IPS DF 19.7 (cell line): Measurements from ENCODE around the gene IGF1R.
A peak's percentile ranks its signal among the peaks of the same experiment; 100 is the strongest.

Experiments used
- DNase-seq: peaks from one replicate; pipeline ENCODE4 v3.0.0-alpha.2; 2013; ENCODE audit warnings: low read depth, low spot score

The IGF1R gene

GRCh38 chr15:98725874-98726273, 77.5 kb downstream of the IGF1R start:
- DNase-seq, result no peak

DNA sequence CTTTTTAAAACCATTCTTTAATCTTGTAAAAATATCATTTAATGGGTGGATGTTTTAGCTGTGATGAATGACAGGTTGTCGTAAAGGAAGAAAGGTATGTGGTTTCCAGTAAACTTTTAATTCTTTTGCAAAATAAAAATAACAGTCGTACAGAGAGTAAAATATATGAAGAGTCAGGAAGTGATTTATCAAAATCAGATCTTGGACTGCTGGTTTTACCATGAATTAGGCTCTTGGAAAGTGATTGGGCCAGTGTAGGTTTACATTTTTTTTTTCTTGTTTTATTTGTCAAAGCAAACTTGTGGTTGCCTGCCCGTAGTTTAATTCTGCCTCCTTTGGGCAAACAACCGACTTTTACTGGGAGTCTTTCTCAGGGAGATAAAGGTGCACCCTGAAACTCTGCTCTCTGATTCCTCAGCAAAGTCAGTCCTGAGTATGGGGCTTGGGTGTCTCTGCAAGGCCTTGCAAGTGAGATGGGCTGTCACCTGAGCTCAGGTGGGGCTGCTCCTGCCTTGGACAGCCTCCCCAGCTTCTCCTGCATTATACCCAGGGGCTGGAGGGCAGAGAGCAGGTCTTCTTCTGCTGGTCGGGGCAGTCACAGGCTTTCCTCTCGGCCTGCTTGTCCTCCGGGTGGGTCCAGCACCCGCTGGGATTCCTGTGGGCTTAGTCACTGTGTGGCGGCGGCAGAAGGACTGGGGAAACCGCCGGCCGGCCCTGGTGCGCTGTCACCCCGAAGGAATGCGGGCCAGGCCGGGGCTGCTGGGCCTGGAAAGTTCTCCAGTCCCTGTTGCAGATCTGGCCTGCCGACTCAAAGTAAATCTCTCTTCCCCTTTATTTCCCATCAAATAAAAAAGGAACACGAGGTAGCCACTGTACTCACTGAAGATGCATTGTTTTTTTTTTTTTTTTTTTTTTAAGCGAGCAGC, 79.0 kb downstream of the IGF1R start:
- peak; percentile 38 for DNase-seq

DNA sequence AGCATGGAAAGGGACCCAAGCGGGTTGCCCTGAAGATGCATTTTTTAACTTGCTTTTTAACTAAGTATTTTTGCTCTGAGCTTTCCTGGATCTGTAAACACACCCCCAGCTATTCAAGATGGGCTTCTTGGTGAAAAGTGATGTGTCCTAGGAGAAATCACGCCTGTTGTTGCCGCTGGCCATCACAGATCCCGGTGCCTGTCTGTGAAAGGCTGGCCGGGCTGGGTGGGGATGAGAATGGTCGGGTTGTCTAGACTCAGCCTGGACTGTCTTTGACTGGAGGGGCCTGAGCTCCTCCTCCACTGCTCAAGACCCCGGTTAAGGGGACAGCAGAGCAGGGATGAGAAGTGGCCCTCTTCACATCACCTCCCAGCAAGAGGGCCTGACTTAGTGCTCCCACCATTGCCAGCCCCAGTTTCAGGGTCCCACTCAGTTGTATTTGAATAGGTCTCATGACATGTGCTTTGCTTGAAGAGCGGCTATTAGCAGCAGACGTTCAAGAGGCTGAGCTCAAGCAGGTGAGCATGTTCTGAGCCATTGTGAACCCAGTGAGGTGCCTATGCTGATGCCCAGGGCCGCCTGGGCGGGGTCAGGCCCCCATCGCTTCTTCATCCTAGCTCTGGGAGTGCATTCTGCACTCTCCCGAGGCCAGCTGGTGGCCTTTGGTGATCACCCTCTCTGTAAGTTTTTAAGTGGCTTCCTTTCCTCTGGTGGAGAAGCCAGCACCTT, 79.9 kb downstream of the IGF1R start:
- no peak for DNase-seq

DNA sequence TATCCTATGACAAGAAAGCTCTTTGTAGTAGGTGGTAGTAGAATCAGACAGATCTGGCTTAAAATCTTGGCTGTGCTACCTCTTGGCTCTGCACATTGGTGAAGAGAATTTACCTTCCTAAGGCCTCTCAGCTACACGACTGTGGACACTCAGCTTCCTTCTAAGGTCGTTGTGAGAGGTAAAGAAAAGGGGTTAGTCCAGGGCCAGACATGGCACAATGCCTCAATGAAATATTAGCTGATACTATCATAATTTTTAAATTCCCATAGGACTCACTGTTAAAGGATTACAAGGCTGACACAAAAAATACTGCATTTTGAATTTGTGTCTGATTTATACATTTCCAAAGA, 80.4 kb downstream of the IGF1R start:
- DNase-seq, result no peak

GRCh38 chr15:98729446-98730042, 81.2 kb downstream of the IGF1R start:
- DNase-seq, result no peak

DNA sequence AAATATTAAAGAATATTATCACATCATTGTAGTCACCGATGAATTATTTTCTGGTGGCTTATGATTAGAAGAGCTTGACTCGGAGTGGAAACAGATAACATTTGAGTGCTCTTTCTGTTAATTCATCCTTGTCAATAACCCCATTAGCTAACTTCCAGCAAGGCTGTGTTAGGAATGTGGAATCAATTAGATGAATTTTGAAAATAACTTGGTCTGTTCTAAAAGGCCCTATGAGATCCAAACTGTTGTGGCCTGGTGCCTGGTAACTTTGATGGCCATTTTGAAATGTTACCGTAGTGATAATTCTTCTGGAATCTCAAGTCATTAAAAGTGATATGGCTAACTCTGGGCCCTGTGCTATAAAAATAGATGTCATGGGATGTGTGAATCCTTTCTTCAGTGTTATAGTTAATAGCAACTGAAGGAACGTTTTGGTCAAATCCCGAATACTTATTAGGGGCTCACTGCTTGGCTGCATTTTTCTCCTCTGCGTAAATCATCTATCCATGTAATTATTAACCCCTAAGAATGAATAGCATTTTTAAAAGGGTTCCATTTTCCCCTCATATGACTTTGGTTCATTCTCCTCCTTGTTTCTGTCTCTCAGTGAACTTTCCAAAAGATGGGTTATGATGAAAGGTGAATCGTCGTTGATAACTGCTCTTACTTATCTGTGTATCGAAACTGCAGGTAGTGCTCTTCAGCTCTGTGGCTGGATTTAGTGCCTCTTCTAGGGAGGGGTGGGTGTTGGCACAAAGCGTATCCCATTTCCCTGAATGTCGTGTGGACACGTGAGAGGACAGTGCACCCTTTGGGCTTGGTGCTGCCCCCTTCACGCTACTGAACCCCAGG, 82.7 kb downstream of the IGF1R start:
- no peak for DNase-seq

DNA sequence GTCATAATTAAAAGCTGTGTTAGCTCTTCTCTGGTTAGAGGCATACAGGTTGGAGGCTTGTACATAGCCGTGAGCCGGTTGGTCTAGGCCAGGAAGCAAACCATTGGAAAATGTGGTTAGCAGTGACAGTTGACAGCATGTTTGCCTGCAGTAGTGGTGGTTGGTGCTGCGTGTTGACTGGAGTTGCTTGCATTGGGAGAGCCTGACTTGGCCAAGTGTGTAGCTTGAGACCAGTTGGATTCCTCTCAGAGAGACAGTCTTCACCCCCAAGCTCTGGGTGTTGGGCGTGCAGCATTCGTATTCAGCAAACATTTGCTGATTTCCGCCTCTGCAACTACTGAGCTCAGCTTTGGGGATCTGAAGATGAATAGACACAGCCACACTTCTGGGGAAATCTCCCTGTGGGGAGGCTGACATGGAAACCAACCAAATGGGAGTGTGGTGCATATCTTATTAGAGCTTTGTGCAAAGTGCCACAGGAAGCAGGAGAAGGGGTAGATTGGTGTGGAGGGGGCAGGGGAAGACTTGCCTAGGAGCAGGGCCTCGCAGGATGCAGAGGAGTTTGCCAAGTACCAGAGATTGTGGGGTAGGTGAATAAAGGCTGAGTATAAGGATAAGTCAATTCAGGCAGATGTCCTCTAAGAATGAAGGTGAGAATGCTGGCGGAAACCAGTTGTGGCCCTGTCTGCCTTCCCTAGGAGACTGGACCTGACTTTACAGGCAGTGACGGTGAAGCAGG, 83.5 kb downstream of the IGF1R start:
- DNase-seq, result no peak

GRCh38 chr15:98733098-98733497, 84.8 kb downstream of the IGF1R start:
- no peak for DNase-seq

GRCh38 chr15:98734466-98735199, 86.3 kb downstream of the IGF1R start:
- no peak for DNase-seq

- DNase-seq, result no peak
Measured at GRCh38 chr15:98735304-98735703, 87.0 kb downstream of the IGF1R start.

DNA sequence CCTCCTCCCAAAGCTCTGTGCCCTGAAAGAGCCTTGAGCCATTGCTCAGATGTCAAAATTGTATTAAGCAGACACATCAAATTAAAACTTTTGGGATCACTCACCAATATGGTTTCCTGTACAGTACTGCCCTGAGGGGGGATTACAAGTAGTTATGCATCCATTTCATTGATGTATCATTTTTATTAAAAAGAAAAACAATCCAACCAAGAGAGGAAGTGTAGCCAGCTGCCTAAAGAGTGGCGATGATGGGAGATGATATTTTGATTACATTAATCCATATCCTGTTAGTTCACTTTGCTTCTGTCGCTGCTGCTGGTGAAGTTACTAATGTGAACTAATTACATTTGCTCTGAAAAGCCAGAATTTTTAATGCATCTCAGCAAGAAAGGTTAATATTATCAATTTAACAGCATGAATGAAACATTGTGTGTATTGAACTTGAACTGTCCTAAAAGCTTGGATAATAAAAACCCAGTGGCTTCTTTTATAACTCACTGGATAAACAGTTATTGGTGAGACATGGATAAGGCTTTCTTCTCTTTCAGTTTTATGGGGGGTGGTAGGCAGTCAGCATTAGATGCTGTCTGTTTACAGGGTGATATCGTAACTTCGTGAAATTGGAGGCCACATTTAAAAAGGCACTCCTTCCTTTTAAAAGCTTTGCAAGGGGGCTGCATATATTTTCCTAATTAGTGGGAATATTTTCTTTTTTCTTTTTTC, 87.7 kb downstream of the IGF1R start:
- DNase-seq, result no peak

GRCh38 chr15:98737159-98737558, 88.8 kb downstream of the IGF1R start:
- no peak for DNase-seq

- DNase-seq, result no peak
Measured at GRCh38 chr15:98737721-98738120, 89.4 kb downstream of the IGF1R start.

- no peak for DNase-seq
Measured at GRCh38 chr15:98738689-98739401, 90.5 kb downstream of the IGF1R start.

- DNase-seq, result no peak
Measured at GRCh38 chr15:98740295-98740694, 92.0 kb downstream of the IGF1R start.

GRCh38 chr15:98740963-98741362, 92.6 kb downstream of the IGF1R start:
- no peak for DNase-seq

- DNase-seq, result no peak
Measured at GRCh38 chr15:98743177-98743576, 94.8 kb downstream of the IGF1R start.

DNA sequence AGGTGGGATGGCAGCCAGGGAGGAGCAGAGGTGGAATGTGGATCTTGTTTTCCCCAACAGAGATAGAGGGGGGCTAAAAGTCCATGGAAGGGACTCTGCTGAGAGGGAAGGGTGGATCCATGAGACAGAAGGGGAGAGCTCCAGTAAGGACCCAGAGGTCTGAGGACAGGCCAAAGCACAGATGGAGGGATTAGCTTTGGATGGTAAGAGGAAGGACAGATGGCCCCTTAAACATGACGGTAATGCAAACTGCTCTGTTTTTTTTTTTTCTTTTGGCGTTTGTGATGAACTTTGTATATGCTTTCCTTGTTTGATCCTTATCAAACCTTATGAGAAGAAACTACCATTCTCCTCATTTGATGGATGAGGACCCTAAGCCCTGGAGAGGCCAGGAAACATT, 96.2 kb downstream of the IGF1R start:
- DNase-seq, result no peak

- no peak for DNase-seq
Measured at GRCh38 chr15:98745179-98745578, 96.8 kb downstream of the IGF1R start.
